ACC112 (cell line): ENCODE data around the gene DOC2A.
A peak's percentile ranks its signal among the peaks of the same experiment; 100 is the strongest.

Experiments
- H2AFZ ChIP-seq: fragments of 200-600 bp; sonication (generic); one replicate; pipeline ENCODE4 v1.6.0; 2017; ENCODE audit warnings: antibody characterized with exemption, low read length; ENCODE audit not compliant: unreplicated experiment
- H3K27ac ChIP-seq: fragments of 200-600 bp; sonication (generic); 2 replicates; pipeline ENCODE4 v1.5.1; 2014; ENCODE audit warnings: low read depth, mild to moderate bottlenecking, antibody characterized with exemption, low read length, moderate library complexity
- H3K27me3 ChIP-seq: fragments of 200-600 bp; sonication (generic); 2 replicates; pipeline ENCODE4 v1.6.1; 2014; ENCODE audit warnings: mild to moderate bottlenecking, antibody characterized with exemption, low read length, moderate library complexity, mixed read lengths; ENCODE audit not compliant: insufficient read depth
- H3K36me3 ChIP-seq: fragments of 200-600 bp; sonication (generic); 2 replicates; pipeline ENCODE4 v1.6.1; 2016; ENCODE audit warnings: mild to moderate bottlenecking, antibody characterized with exemption, low read length, moderate library complexity, mixed read lengths; ENCODE audit not compliant: insufficient read depth
- H3K4me1 ChIP-seq: fragments of 200-600 bp; sonication (generic); one replicate; pipeline ENCODE4 v1.6.1; 2016; ENCODE audit warnings: low read length, mixed read lengths; ENCODE audit not compliant: insufficient read depth, unreplicated experiment, control insufficient read depth
- H3K4me3 ChIP-seq: fragments of 200-600 bp; sonication (generic); 2 replicates; pipeline ENCODE4 v1.5.1; 2014; ENCODE audit warnings: mild to moderate bottlenecking, low read depth, low read length
- H3K79me2 ChIP-seq: fragments of 200-600 bp; sonication (generic); one replicate; pipeline ENCODE4 v1.6.0; 2016; ENCODE audit warnings: low read length; ENCODE audit not compliant: control insufficient read depth, unreplicated experiment, insufficient read depth

Gene DOC2A

GRCh38 chr16:30010844-30011713, at the start of gene DOC2A:
Gene DOC2A, minus strand, starts transcription at chr16:30011027. Its CDS starts 805 bp downstream, at chr16:30010222.
- no peaks in the 10 kb centered on the region for H3K79me2 ChIP-seq
- H3K4me1 ChIP-seq: peaks cover 6% of the 10 kb centered on the region
- peak within 1 kb of the TSS; percentile 73 for H3K4me3 ChIP-seq
- H3K36me3 ChIP-seq: no peaks in the 10 kb centered on the region
- peaks cover 28% of the 10 kb centered on the region for H3K27me3 ChIP-seq
- H2AFZ ChIP-seq: no peak within 1 kb of the TSS
- H3K27ac ChIP-seq: no peak within 1 kb of the TSS

- H3K79me2 ChIP-seq: peaks cover 7% of the 10 kb centered on the region
- H3K36me3 ChIP-seq: no peaks in the 10 kb centered on the region
- no peak overlapping the region for H3K27ac ChIP-seq
- H2AFZ ChIP-seq: no peak overlapping the region
- no peak overlapping the region for H3K4me3 ChIP-seq
- H3K27me3 ChIP-seq: no peaks in the 10 kb centered on the region
- H3K4me1 ChIP-seq: peaks cover 11% of the 10 kb centered on the region
These were observed 49.5 kb upstream of the DOC2A start for GRCh38 chr16:30060346-30060745.

GRCh38 chr16:30054959-30055553, 44.2 kb upstream of the DOC2A start:
- Histone ChIP-seq H3K27me3 (no peaks in the 10 kb centered on the region), H3K27ac (no peak overlapping the region), H3K79me2 (peaks cover 21% of the 10 kb centered on the region), H2AFZ (no peak overlapping the region), H3K36me3 (no peaks in the 10 kb centered on the region), H3K4me1 (peaks cover 16% of the 10 kb centered on the region), H3K4me3 (peak overlapping the region; percentile 53; the same call in 1 of the 2 replicates)

GRCh38 chr16:30054451-30054850, 43.6 kb upstream of the DOC2A start:
- Histone ChIP-seq H2AFZ (no peak overlapping the region), H3K4me1 (peaks cover 16% of the 10 kb centered on the region), H3K27me3 (no peaks in the 10 kb centered on the region), H3K36me3 (no peaks in the 10 kb centered on the region), H3K27ac (no peak overlapping the region), H3K79me2 (peaks cover 21% of the 10 kb centered on the region), H3K4me3 (peak overlapping the region; percentile 53)

- peak overlapping the region; percentile 89 for H3K4me3 ChIP-seq
- peaks cover 16% of the 10 kb centered on the region for H3K4me1 ChIP-seq
- H3K27ac ChIP-seq: peak overlapping the region; percentile 65
- peaks cover 21% of the 10 kb centered on the region for H3K79me2 ChIP-seq
- H2AFZ ChIP-seq: peak overlapping the region; percentile 44
- no peaks in the 10 kb centered on the region for H3K27me3 ChIP-seq
- no peaks in the 10 kb centered on the region for H3K36me3 ChIP-seq
These were observed 42.7 kb upstream of the DOC2A start for GRCh38 chr16:30053376-30054015.

- peak overlapping the region; percentile 89 for H3K4me3 ChIP-seq
- peaks cover 16% of the 10 kb centered on the region for H3K4me1 ChIP-seq
- H2AFZ ChIP-seq: peak overlapping the region; percentile 59
- H3K36me3 ChIP-seq: no peaks in the 10 kb centered on the region
- peaks cover 21% of the 10 kb centered on the region for H3K79me2 ChIP-seq
- no peaks in the 10 kb centered on the region for H3K27me3 ChIP-seq
- H3K27ac ChIP-seq: peak overlapping the region; percentile 65
These were observed 42.0 kb upstream of the DOC2A start for GRCh38 chr16:30052671-30053372.

GRCh38 chr16:30051518-30051917, 40.7 kb upstream of the DOC2A start:
- H3K4me1 ChIP-seq: peaks cover 16% of the 10 kb centered on the region
- H2AFZ ChIP-seq: no peak overlapping the region
- H3K79me2 ChIP-seq: peaks cover 21% of the 10 kb centered on the region
- peak overlapping the region; percentile 57 for H3K27ac ChIP-seq
- H3K36me3 ChIP-seq: no peaks in the 10 kb centered on the region
- H3K27me3 ChIP-seq: no peaks in the 10 kb centered on the region
- H3K4me3 ChIP-seq: peak overlapping the region; percentile 39

GRCh38 chr16:30049871-30050270, 39.0 kb upstream of the DOC2A start:
- Histone ChIP-seq H3K27ac (no peak overlapping the region), H3K27me3 (no peaks in the 10 kb centered on the region), H2AFZ (no peak overlapping the region), H3K4me1 (peaks cover 14% of the 10 kb centered on the region), H3K79me2 (peaks cover 20% of the 10 kb centered on the region), H3K4me3 (no peak overlapping the region), H3K36me3 (no peaks in the 10 kb centered on the region)

GRCh38 chr16:30046588-30046987, 35.8 kb upstream of the DOC2A start:
- no peaks in the 10 kb centered on the region for H3K36me3 ChIP-seq
- peaks cover 3% of the 10 kb centered on the region for H3K79me2 ChIP-seq
- H3K27me3 ChIP-seq: no peaks in the 10 kb centered on the region
- H2AFZ ChIP-seq: no peak overlapping the region
- H3K4me3 ChIP-seq: no peak overlapping the region
- peaks cover 2% of the 10 kb centered on the region for H3K4me1 ChIP-seq
- no peak overlapping the region for H3K27ac ChIP-seq

GRCh38 chr16:30046178-30046577, 35.4 kb upstream of the DOC2A start:
- no peak overlapping the region for H3K4me3 ChIP-seq
- H3K36me3 ChIP-seq: no peaks in the 10 kb centered on the region
- H2AFZ ChIP-seq: no peak overlapping the region
- no peaks in the 10 kb centered on the region for H3K27me3 ChIP-seq
- H3K79me2 ChIP-seq: peaks cover 3% of the 10 kb centered on the region
- H3K4me1 ChIP-seq: no peaks in the 10 kb centered on the region
- no peak overlapping the region for H3K27ac ChIP-seq
